ENCODE data around the gene NTRK2. TPM values are rescaled to one million over a fixed set of nuclear protein-coding genes. Genes with fewer than 3 reads are reported as not detected.

NTRK2 gene
- total and polyA plus RNA-seq, 2 donors: 7.7 to 56.7 TPM

GRCh38 chr9:84785792-84786547 lies 116.4 kb downstream of the NTRK2 start:
- no peak overlapping the region for H3K4me3 ChIP-seq (ENCODE audit: low read depth, low read length)
- 91% methylated on average over 4 of the region's 4 CpGs for WGBS
- no peaks in the 10 kb centered on the region for H3K4me1 ChIP-seq (ENCODE audit: insufficient read depth)
- DNase-seq (ENCODE audit: extremely low spot score): no peak
- no peak overlapping the region for H3K27ac ChIP-seq (ENCODE audit: low read depth)
- H3K36me3 ChIP-seq (ENCODE audit: insufficient read depth): no peaks in the 10 kb centered on the region

GRCh38 chr9:84788803-84789462 lies 119.4 kb downstream of the NTRK2 start:
- H3K27ac ChIP-seq (ENCODE audit: low read depth): no peak overlapping the region
- no peak overlapping the region for H3K4me3 ChIP-seq (ENCODE audit: low read depth, low read length)
- DNase-seq (ENCODE audit: extremely low spot score): no peak
- no peaks in the 10 kb centered on the region for H3K36me3 ChIP-seq (ENCODE audit: insufficient read depth)
- no peaks in the 10 kb centered on the region for H3K4me1 ChIP-seq (ENCODE audit: insufficient read depth)
- 92% methylated on average over 5 of the region's 5 CpGs for WGBS

GRCh38 chr9:84789463-84789830 lies 119.9 kb downstream of the NTRK2 start:
- 79% methylated on average over 5 of the region's 5 CpGs for WGBS
- H3K4me1 ChIP-seq (ENCODE audit: insufficient read depth): no peaks in the 10 kb centered on the region
- DNase-seq (ENCODE audit: extremely low spot score): no peak
- H3K36me3 ChIP-seq (ENCODE audit: insufficient read depth): no peaks in the 10 kb centered on the region
- no peak overlapping the region for H3K27ac ChIP-seq (ENCODE audit: low read depth)
- no peak overlapping the region for H3K4me3 ChIP-seq (ENCODE audit: low read depth, low read length)

- no peak overlapping the region for H3K4me3 ChIP-seq (ENCODE audit: low read depth, low read length)
- no peaks in the 10 kb centered on the region for H3K4me1 ChIP-seq (ENCODE audit: insufficient read depth)
- DNase-seq (ENCODE audit: extremely low spot score): no peak
- no peaks in the 10 kb centered on the region for H3K36me3 ChIP-seq (ENCODE audit: insufficient read depth)
- no peak overlapping the region for H3K27ac ChIP-seq (ENCODE audit: low read depth)
- 68% methylated on average over 2 of the region's 2 CpGs for WGBS
Observed at GRCh38 chr9:84791643-84792042, 122.1 kb downstream of the NTRK2 start.

- no peak for DNase-seq (ENCODE audit: extremely low spot score)
- Histone ChIP-seq H3K36me3 (ENCODE audit: insufficient read depth) (no peaks in the 10 kb centered on the region), H3K27ac (ENCODE audit: low read depth) (no peak overlapping the region), H3K4me3 (ENCODE audit: low read depth, low read length) (no peak overlapping the region), H3K4me1 (ENCODE audit: insufficient read depth) (no peaks in the 10 kb centered on the region)
- WGBS: 89% methylated on average over 3 of the region's 3 CpGs
Observed at GRCh38 chr9:84793251-84793650, 123.7 kb downstream of the NTRK2 start.

GRCh38 chr9:84794981-84795637 lies 125.6 kb downstream of the NTRK2 start:
- Histone ChIP-seq H3K27ac (ENCODE audit: low read depth) (no peak overlapping the region), H3K4me3 (ENCODE audit: low read depth, low read length) (no peak overlapping the region)

GRCh38 chr9:84796404-84796803 lies 126.9 kb downstream of the NTRK2 start:
- no peak overlapping the region for H3K4me3 ChIP-seq (ENCODE audit: low read depth, low read length)
- no peaks in the 10 kb centered on the region for H3K4me1 ChIP-seq (ENCODE audit: insufficient read depth)
- no peaks in the 10 kb centered on the region for H3K36me3 ChIP-seq (ENCODE audit: insufficient read depth)
- no peak for DNase-seq (ENCODE audit: extremely low spot score)
- no peak overlapping the region for H3K27ac ChIP-seq (ENCODE audit: low read depth)
- WGBS: 92% methylated on average over 1 of the region's 1 CpG

More at GRCh38 chr9:84794981-84795637, 125.6 kb downstream of the NTRK2 start:
- no peaks in the 10 kb centered on the region for H3K4me1 ChIP-seq (ENCODE audit: insufficient read depth)
- DNase-seq (ENCODE audit: extremely low spot score): no peak
- no peaks in the 10 kb centered on the region for H3K36me3 ChIP-seq (ENCODE audit: insufficient read depth)
- 83% methylated on average over 10 of the region's 10 CpGs for WGBS

GRCh38 chr9:84799251-84799650 lies 129.7 kb downstream of the NTRK2 start:
- no peak overlapping the region for H3K27ac ChIP-seq (ENCODE audit: low read depth)
- no peak overlapping the region for H3K4me3 ChIP-seq (ENCODE audit: low read depth, low read length)
- no peak for DNase-seq (ENCODE audit: extremely low spot score)
- H3K4me1 ChIP-seq (ENCODE audit: insufficient read depth): no peaks in the 10 kb centered on the region
- 49% methylated on average over 2 of the region's 2 CpGs for WGBS
- no peaks in the 10 kb centered on the region for H3K36me3 ChIP-seq (ENCODE audit: insufficient read depth)

GRCh38 chr9:84804951-84805694 lies 135.6 kb downstream of the NTRK2 start:
- no peaks in the 10 kb centered on the region for H3K36me3 ChIP-seq (ENCODE audit: insufficient read depth)
- no peak overlapping the region for H3K4me3 ChIP-seq (ENCODE audit: low read depth, low read length)
- no peaks in the 10 kb centered on the region for H3K4me1 ChIP-seq (ENCODE audit: insufficient read depth)
- DNase-seq (ENCODE audit: extremely low spot score): no peak
- no peak overlapping the region for H3K27ac ChIP-seq (ENCODE audit: low read depth)
- 60% methylated on average over 5 of the region's 5 CpGs for WGBS

GRCh38 chr9:84807431-84807830 lies 137.9 kb downstream of the NTRK2 start:
- H3K4me1 ChIP-seq (ENCODE audit: insufficient read depth): no peaks in the 10 kb centered on the region
- no peaks in the 10 kb centered on the region for H3K36me3 ChIP-seq (ENCODE audit: insufficient read depth)
- no peak for DNase-seq (ENCODE audit: extremely low spot score)
- 93% methylated on average over 5 of the region's 5 CpGs for WGBS
- H3K4me3 ChIP-seq (ENCODE audit: low read depth, low read length): no peak overlapping the region
- H3K27ac ChIP-seq (ENCODE audit: low read depth): no peak overlapping the region

- 79% methylated on average over 4 of the region's 4 CpGs for WGBS
- no peak overlapping the region for H3K27ac ChIP-seq (ENCODE audit: low read depth)
- no peaks in the 10 kb centered on the region for H3K36me3 ChIP-seq (ENCODE audit: insufficient read depth)
- no peak for DNase-seq (ENCODE audit: extremely low spot score)
- H3K4me3 ChIP-seq (ENCODE audit: low read depth, low read length): no peak overlapping the region
- H3K4me1 ChIP-seq (ENCODE audit: insufficient read depth): no peaks in the 10 kb centered on the region
Observed at GRCh38 chr9:84807870-84808390, 138.4 kb downstream of the NTRK2 start.

- no peaks in the 10 kb centered on the region for H3K4me1 ChIP-seq (ENCODE audit: insufficient read depth)
- H3K27ac ChIP-seq (ENCODE audit: low read depth): no peak overlapping the region
- H3K36me3 ChIP-seq (ENCODE audit: insufficient read depth): no peaks in the 10 kb centered on the region
- no peak overlapping the region for H3K4me3 ChIP-seq (ENCODE audit: low read depth, low read length)
- DNase-seq (ENCODE audit: extremely low spot score): no peak
Observed at GRCh38 chr9:84808416-84808815, 138.9 kb downstream of the NTRK2 start.

GRCh38 chr9:84811072-84811750 lies 141.7 kb downstream of the NTRK2 start:
- H3K27ac ChIP-seq (ENCODE audit: low read depth): no peak overlapping the region
- no peak for DNase-seq (ENCODE audit: extremely low spot score)
- 70% methylated on average over 4 of the region's 4 CpGs for WGBS

More at GRCh38 chr9:84811072-84811750, 141.7 kb downstream of the NTRK2 start:
- H3K4me3 ChIP-seq (ENCODE audit: low read depth, low read length): no peak overlapping the region
- H3K36me3 ChIP-seq (ENCODE audit: insufficient read depth): no peaks in the 10 kb centered on the region
- no peaks in the 10 kb centered on the region for H3K4me1 ChIP-seq (ENCODE audit: insufficient read depth)
